ENCODE results near the gene SIGLEC1.

SIGLEC1 gene

GRCh38 chr20:3670945-3671344 is 41.5 kb downstream of the SIGLEC1 start:
- intact Hi-C loops (cut with DNase I): loop anchor here (10.0 kb wide), 1 partner anchor 414 kb away; no protein-coding TSS in a partner anchor

DNA sequence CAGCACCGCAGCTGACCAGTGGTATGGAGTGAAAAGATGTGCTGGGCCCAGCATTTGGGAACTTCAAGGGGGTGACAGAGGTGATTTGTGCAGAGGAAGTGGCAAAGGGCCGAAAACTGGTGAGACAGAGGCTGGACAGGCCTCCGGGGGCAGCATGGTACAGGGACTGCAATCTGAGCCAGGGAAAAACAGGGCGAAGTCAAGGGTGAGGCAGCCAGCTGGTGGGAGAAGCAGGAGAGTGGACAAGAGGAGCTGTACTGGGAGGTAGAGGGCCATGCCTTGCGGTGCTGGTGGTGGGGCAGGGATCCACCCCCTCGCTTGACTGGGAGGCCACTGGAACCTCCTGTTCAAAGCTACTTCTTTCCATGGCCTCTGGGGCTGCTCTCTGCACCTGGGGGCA is 41.9 kb downstream of the SIGLEC1 start:
- DNase-seq: no peak
- intact Hi-C loops (cut with DNase I): loop anchor here (10.0 kb wide), 1 partner anchor 414 kb away; no protein-coding TSS in a partner anchor

More at GRCh38 chr20:3670945-3671344, 41.5 kb downstream of the SIGLEC1 start:
- no peak for DNase-seq

DNA sequence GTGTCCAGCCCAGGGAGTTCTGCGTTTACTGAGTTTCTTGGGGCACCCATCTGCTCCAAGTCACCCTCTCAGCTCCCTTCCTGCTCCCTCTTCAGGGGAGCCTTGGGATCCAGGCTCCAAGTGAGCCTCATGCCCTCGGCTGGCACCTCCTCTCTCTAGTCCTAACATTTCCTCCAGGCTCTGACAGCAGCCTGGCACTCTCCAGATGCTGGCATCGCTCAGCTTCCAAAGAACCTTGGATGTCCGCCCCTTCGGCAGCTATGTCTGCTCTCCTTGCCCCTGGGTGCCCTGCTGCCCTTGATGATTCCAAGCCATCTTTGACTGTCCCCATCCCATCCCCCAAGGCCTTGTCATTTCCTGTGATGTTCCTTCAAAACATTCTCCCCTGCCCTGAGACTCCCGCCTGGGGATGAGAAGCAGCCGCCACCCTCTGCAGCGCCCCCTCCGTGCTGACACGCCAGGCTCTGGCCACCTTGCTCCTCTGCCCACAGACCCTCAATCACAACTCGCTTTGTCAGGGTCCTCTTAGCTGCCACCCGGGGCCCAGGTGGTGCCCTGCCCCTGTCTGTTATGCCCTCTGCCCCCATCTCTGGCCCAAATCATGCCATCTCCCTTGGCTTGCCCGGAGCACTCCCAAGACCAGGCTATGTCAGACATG is 42.6 kb downstream of the SIGLEC1 start:
- intact Hi-C loops (cut with DNase I): loop anchor here (10.0 kb wide), 1 partner anchor 415 kb away; no protein-coding TSS in a partner anchor
- no peak for DNase-seq

DNA sequence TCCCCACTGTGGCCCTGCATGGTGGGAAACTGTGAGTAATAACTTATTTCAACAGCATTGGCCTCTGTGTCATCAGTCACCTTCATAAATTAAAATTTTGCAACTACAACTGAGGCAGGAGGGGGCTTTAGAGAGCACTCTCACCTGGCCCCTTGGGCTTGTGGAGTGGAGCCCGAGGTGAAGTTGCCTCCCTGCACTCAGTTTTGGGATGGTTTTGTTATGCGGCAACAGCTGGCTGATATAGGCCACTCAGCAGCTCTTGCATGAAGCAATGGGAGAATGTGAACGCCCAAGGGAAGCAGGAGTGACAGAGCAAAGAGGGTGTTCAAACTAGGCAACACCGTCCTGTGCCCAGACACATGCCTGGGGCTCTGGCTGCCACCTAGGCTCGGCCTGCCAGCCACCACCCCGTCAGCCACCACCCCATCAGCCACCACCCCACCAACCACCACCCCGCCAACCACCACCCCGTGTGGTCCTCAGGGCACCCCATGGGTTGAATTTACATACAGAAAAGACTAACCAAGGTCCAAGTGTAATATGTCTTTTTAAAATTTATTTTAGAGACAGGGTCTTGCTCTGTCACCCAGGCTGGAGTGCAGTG is 44.9 kb downstream of the SIGLEC1 start:
- peak in 1 of 10 donors; percentile 14 for DNase-seq
- intact Hi-C loops (cut with DNase I): no loop called here

DNA sequence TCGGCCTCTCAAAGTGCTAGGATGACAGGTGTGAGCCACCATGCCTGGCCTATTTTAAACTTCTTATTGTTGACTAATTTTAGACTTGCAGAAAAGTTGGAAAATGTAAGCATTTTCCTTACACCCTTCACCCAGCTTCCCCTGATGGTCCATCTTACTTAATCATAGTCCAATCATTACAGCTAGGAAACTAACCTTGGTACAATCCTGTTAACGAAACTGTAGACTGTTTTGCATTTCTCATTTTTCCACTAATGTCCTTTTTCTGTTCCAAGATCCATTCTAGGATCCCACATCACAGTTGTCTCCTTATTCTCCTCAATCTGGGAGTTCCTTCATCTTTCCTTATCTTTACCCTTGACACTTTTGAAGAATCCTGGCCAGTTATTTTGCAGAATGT is 48.5 kb downstream of the SIGLEC1 start:
- no peak for DNase-seq
- intact Hi-C loops (cut with DNase I): no loop called here

GRCh38 chr20:3663031-3663701 is 49.2 kb downstream of the SIGLEC1 start, which contains the start of gene GFRA4:
Gene GFRA4 (minus strand): TSS chr20:3663399. CDS start chr20:3663399, 0 bp downstream.
- intact Hi-C loops (cut with DNase I): no loop called here

More at GRCh38 chr20:3663031-3663701, 49.2 kb downstream of the SIGLEC1 start, which contains the start of gene GFRA4:
- DNase-seq: peak in 2 of 10 donors; percentile 76 to 84
